HUES64 (cell line): ENCODE measurements around the gene LITAF.
A peak's percentile ranks its signal among the peaks of the same experiment; 100 is the strongest.

Experiments
- H3K27ac ChIP-seq: 2 replicates; pipeline ENCODE4 v1.7.0; 2013; ENCODE audit warnings: low read depth, low read length, inconsistent platforms
- H3K27me3 ChIP-seq: 2 replicates; pipeline ENCODE4 v1.6.1; 2013; ENCODE audit warnings: mild to moderate bottlenecking, low read length; ENCODE audit not compliant: insufficient read depth
- H3K36me3 ChIP-seq: 2 replicates; pipeline ENCODE4 v1.6.1; 2013; ENCODE audit warnings: mild to moderate bottlenecking, low read length; ENCODE audit not compliant: insufficient read depth
- H3K4me1 ChIP-seq: 2 replicates; pipeline ENCODE4 v1.6.1; 2013; ENCODE audit warnings: mild to moderate bottlenecking, low read length, moderate library complexity; ENCODE audit not compliant: insufficient read depth
- H3K4me3 ChIP-seq: 2 replicates; pipeline ENCODE4 v1.5.1; 2013; ENCODE audit warnings: mild to moderate bottlenecking, low read length, moderate library complexity
- H3K9ac ChIP-seq: 2 replicates; pipeline ENCODE4 v1.6.1; 2013; ENCODE audit warnings: mild to moderate bottlenecking, low read depth, low read length
- H3K9me3 ChIP-seq: 2 replicates; pipeline ENCODE4 v1.6.1; 2013; ENCODE audit warnings: low read depth, low read length; ENCODE audit not compliant: insufficient read depth
- WGBS: fragments of 150-250, 120-280 bp; methylation state at CpG from one replicate; pipeline ENCODE4 v1.1.7; 2013; ENCODE audit warnings: missing lambda C conversion rate; 5-methylcytosine and 5-hydroxymethylcytosine counted together

Gene LITAF

DNA sequence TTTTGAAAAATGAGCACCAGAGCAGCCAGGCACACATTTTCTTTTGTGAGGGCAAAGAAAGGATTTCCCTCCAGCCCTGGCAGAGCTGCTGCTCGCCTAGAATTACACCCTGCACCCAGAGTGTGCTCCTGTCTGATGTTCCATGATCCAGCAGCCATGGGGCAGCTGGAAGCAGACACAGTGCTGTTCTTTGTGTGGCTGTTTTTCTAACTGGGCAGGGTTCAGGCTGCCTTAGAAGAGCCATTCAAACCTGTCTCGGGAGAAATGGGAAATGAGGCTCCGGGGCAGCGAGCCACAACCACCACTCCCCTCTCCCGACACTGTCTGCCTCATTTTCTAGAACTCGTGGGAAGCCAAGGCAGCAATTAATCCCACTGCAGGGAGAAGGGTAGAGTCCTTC, 28.9 kb downstream of the LITAF start:
- H3K9me3 ChIP-seq = peaks cover 4% of the 10 kb centered on the region; the same call in 1 of the 2 replicates
- H3K36me3 ChIP-seq = peaks cover 38% of the 10 kb centered on the region
- 90% methylated on average over 6 of the region's 6 CpGs for WGBS
- H3K27ac ChIP-seq = 0 out of 2 replicates have a peak overlapping the region, but pooled peaks have one; percentile 4
- H3K9ac ChIP-seq = peak overlapping the region; percentile 38; the same call in 1 of the 2 replicates
- H3K4me1 ChIP-seq = peaks cover 19% of the 10 kb centered on the region
- H3K27me3 ChIP-seq = no peaks in the 10 kb centered on the region
- no peak overlapping the region for H3K4me3 ChIP-seq

DNA sequence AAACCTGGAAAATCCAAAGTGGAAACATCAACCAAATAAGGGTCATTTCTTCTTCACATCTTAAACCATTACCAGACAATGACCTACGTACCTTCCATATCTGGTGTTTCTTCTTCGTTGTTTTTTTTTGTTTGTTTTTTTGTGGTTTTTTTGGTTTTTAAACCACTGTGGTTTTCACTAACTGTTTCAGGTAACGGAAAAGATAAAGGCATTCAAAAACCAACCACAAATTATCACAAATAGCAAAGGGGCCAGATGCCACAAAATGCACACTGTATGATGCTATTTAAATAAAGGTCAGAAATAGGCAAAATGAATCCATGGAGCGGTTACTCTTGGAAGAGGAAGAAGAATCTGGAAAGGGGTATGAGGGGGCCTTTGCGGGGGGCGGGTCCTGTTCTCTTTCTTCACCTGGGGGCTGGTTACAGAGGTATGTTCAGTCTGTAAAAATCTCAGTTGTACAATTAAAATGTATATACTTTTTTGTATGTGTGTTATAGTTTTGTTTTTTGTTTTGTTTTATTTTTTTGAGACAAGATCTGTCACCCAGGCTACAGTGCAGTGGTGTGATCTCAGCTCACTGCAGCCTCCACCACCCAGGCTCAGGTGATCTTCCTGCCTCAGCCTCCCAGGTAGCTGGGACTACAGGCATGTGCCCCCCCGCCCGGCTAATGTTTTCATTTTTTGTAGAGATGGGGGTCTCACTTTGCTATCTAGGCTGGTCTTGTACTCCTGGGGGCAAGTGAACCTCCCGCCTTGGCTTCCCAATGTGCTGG, 29.6 kb downstream of the LITAF start:
- peaks cover 45% of the 10 kb centered on the region for H3K36me3 ChIP-seq
- no peaks in the 10 kb centered on the region for H3K27me3 ChIP-seq
- peaks cover 16% of the 10 kb centered on the region for H3K4me1 ChIP-seq
- H3K9me3 ChIP-seq = peaks cover 4% of the 10 kb centered on the region; the same call in 1 of the 2 replicates
- 96% methylated on average over 8 of the region's 9 CpGs for WGBS
- H3K4me3 ChIP-seq = no peak overlapping the region
- H3K9ac ChIP-seq = 0 out of 2 replicates have a peak overlapping the region, but pooled peaks have one; percentile 38
- H3K27ac ChIP-seq = no peak overlapping the region

DNA sequence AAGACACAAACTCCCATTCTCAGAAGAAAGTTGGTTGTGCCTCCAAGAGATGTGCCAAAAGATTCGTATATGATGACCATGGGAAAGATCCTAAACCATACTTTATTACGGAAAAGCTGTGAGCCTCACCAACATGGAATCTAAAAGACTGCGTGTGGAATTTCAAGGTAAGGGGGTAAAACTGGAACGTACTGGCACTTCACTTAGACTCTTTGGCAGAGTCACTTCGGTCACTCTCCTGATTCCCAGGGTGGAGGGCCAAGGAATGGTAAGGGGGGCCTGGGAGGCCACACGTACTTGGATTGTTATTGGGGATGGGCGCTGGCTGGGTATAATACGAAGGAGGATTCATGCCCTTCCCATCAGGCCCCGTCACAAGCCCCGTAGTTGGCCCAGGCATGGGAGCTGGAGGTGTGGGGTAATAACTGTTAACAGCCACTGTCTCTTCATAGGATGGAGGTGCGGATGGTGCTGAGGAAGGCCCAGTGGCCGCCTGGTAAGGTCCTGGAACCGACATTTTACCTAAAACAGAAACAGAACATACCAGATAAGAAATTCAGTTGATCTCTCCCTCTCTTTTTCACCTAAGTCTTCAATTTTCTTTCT, 30.4 kb downstream of the LITAF start:
- Histone ChIP-seq H3K4me3 (no peak overlapping the region), H3K27me3 (no peaks in the 10 kb centered on the region), H3K36me3 (peaks cover 53% of the 10 kb centered on the region), H3K4me1 (peaks cover 12% of the 10 kb centered on the region), H3K27ac (no peak overlapping the region), H3K9ac (no peak overlapping the region), H3K9me3 (peaks cover 4% of the 10 kb centered on the region; the same call in 1 of the 2 replicates)
- WGBS = 97% methylated on average over 13 of the region's 13 CpGs

DNA sequence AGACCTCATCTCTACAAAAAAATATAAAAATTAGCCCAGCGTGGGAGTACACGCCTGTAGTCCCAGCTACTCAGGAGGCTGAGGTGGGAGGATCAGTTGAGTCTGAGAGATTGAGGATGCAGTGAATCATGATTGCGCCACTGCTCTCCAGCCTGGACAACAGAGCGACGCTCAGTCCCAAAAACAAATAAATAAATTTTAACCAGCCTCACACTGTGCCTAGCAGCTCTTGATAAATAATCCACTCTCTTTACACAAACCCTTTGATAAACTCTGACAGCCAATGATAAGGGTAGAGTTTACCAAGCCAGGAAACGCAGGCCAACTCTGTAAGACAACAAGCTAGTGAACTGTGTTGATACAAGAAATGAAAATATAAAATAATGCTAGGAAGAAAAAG, 32.7 kb downstream of the LITAF start:
- WGBS = 99% methylated on average over 6 of the region's 6 CpGs
- Histone ChIP-seq H3K36me3 (peaks cover 75% of the 10 kb centered on the region), H3K4me3 (no peak overlapping the region), H3K4me1 (0 out of 2 replicates have a peak, but pooled peaks cover 3% of the 10 kb centered on the region), H3K27me3 (no peaks in the 10 kb centered on the region), H3K9me3 (peaks cover 4% of the 10 kb centered on the region; the same call in 1 of the 2 replicates), H3K9ac (no peak overlapping the region), H3K27ac (no peak overlapping the region)

DNA sequence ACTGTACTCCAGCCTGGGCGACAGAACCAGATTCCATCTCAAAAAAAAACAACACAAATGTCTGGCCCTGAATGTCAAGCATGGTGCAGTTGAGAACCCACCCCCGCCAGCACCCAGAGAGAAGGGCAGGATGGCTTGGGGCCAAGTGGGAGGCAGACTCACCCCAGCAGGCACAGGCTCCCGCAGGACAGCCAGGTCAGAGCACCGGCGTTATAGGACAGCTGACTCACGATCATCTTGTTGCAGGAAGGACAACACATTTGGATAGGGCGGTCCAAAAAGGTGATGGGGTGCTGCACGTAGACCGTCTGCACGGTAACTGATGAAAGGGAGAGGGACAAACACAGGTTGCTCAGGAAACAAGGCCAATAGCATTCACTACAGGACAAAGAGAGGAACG, 33.3 kb downstream of the LITAF start:
- H3K4me1 ChIP-seq = 0 out of 2 replicates have a peak, but pooled peaks cover 3% of the 10 kb centered on the region
- no peaks in the 10 kb centered on the region for H3K27me3 ChIP-seq
- H3K9ac ChIP-seq = no peak overlapping the region
- peaks cover 4% of the 10 kb centered on the region; the same call in 1 of the 2 replicates for H3K9me3 ChIP-seq
- H3K27ac ChIP-seq = no peak overlapping the region
- 96% methylated on average over 11 of the region's 11 CpGs for WGBS
- H3K4me3 ChIP-seq = no peak overlapping the region
- peaks cover 82% of the 10 kb centered on the region for H3K36me3 ChIP-seq

DNA sequence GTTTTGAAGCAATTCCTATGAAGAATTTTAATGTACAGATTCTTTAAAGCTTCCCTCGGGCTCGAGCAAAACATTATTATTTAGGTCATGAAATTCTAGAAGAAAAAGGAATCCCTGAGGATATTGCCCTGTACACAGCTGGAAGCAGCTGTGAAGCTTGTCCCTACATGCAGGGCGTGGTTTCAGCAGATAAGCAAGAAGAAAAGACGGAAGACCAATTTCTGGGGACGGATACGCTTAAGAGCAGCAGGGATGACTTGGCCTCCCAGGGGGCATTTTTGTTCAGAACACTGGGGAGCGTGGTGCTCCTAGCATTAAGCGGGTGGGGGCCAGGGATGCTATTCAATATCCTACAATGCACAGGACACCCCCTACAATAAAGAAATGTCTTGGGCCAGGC, 34.3 kb downstream of the LITAF start:
- Histone ChIP-seq H3K9me3 (peaks cover 4% of the 10 kb centered on the region; the same call in 1 of the 2 replicates), H3K27me3 (no peaks in the 10 kb centered on the region), H3K4me3 (no peak overlapping the region), H3K9ac (no peak overlapping the region), H3K4me1 (no peaks in the 10 kb centered on the region), H3K27ac (no peak overlapping the region), H3K36me3 (peaks cover 91% of the 10 kb centered on the region)
- 93% methylated on average over 8 of the region's 8 CpGs for WGBS

DNA sequence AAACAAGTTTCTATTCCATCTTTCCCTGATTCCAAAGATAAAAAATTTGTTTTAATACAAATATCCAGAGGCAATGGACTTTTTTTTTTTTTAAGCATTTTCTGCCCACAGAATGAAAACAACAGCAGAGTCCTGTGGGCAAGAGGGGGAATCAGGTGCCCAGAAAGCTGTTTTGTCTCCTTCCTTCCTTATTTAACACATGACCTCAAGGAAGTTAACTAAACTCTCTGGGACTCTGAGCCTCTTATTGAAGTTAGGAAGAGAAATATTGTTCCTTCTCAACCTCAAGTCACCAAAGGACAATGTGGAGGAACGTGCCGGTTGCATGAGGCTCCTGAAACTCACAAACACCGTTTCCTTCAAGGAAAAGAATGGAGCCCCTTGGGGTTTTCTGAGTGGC, 34.9 kb downstream of the LITAF start:
- H3K4me3 ChIP-seq = no peak overlapping the region
- H3K9ac ChIP-seq = no peak overlapping the region
- H3K9me3 ChIP-seq = peaks cover 4% of the 10 kb centered on the region; the same call in 1 of the 2 replicates
- no peaks in the 10 kb centered on the region for H3K27me3 ChIP-seq
- no peaks in the 10 kb centered on the region for H3K4me1 ChIP-seq
- no peak overlapping the region for H3K27ac ChIP-seq
- 100% methylated on average over 3 of the region's 3 CpGs for WGBS
- H3K36me3 ChIP-seq = peaks cover 93% of the 10 kb centered on the region

DNA sequence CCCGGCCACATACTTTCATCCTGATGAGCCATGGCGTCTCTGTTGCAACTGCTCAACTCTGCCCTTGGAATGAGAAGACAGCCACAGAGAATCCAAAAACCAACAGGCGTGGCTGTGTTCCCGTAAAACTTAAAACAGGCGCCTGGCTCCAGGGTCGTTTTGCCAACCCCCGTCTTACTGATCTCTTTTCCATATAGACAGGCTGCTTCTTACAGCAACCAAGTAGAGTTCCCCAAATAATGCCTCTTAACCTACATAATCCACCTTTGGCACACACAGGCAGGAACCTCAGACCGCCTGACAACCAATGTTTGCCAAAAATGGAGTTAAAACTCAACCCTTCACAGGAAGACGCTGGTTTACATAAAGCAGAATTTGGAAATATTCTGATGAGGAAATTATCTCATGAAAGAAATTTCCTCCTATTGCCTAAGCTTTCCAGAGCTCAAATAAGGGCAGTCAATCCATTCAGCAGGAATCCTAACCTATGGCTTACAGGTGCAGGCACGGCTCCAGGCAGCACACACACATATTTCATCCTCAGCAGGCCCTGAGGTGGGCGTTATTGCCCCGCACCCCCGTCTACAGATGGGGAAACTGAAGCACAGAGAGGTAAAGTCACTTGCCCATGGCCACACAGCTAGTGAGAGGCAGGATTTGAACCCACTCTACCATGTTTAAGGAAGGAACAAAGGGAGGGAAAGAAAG, 35.8 kb downstream of the LITAF start:
- 96% methylated on average over 13 of the region's 13 CpGs for WGBS
- no peak overlapping the region for H3K27ac ChIP-seq

DNA sequence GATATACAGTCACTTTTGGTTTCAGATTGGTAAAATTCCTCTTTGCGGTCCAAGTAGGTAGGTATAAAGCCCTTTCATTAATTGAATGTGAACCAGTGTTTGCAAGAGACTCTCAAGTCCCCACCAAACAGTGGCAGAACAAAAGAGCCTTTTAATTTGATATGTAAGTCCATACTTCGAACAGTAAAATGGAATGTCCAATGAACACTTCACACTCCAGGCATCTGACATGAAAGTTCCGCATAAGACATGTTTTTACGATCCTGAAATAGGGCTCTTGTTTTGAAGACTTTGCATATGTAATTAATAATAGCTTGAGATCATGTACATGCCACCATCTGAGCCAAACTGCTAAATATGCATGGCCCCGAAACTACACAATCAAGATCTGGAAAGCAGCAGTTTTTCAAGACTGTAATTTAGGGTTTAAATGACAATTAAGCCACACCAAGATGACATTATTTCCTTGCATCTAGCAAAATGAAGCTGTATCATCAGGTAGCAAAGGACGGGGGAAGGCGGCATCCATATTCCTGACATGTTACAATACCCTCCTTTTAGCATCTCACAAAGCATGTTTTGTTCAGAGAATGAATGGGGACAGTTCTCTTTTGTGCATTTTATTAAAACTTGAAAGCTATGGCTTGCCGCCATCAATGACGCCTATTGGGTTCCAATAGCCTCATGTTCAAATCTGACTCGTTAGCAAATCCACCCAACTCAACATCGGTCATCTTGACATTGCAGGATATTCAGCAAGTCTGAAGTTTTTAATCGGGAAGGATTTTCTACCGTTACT, 39.4 kb downstream of the LITAF start:
- no peaks in the 10 kb centered on the region for H3K9me3 ChIP-seq
- 98% methylated on average over 13 of the region's 13 CpGs for WGBS

More for the DNA sequence above, 35.8 kb downstream of the LITAF start:
- H3K27me3 ChIP-seq = no peaks in the 10 kb centered on the region
- 0 out of 2 replicates have a peak, but pooled peaks cover under 1% of the 10 kb centered on the region for H3K9me3 ChIP-seq
- H3K36me3 ChIP-seq = peaks cover 85% of the 10 kb centered on the region
- no peak overlapping the region for H3K4me3 ChIP-seq
- H3K4me1 ChIP-seq = no peaks in the 10 kb centered on the region
- H3K9ac ChIP-seq = no peak overlapping the region

DNA sequence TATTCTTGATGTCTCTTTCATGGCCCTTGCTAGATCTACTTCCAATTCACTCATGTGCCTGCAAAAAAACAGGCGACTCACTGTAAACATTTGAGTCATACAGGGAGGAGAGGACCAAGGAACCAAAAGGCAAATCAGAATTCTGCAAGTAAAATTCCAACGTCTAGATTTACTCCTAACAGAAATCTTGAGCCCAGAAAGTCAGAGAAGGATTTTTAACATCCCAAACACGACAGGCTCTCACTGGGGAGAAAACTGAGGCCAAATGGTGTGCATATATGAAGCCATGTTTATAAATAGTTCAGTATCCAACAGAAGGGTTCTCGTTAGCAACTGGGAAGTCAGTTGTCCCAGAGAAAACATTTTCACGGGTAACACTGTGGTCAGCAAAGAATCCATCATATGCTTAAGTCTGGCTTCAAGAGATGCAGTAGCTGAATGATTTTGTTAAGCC, 40.1 kb downstream of the LITAF start:
- Histone ChIP-seq H3K4me3 (no peak overlapping the region), H3K4me1 (peaks cover 6% of the 10 kb centered on the region; the same call in 1 of the 2 replicates), H3K9me3 (no peaks in the 10 kb centered on the region), H3K27ac (no peak overlapping the region), H3K27me3 (no peaks in the 10 kb centered on the region), H3K9ac (no peak overlapping the region), H3K36me3 (peaks cover 43% of the 10 kb centered on the region)
- WGBS = 90% methylated on average over 5 of the region's 5 CpGs

More for the DNA sequence above, 39.4 kb downstream of the LITAF start:
- Histone ChIP-seq H3K4me3 (no peak overlapping the region), H3K27ac (no peak overlapping the region), H3K9ac (no peak overlapping the region), H3K36me3 (peaks cover 50% of the 10 kb centered on the region), H3K27me3 (no peaks in the 10 kb centered on the region), H3K4me1 (peaks cover 6% of the 10 kb centered on the region; the same call in 1 of the 2 replicates)
